ENCODE results near the gene MAJIN. TPM values are rescaled to one million over a fixed set of nuclear protein-coding genes. Genes with fewer than 3 reads are reported as not detected.

MAJIN gene
- total and polyA plus RNA-seq, 9 of the 15 experiments (the other 6 are each of a cell fraction or from before 2014, with no cell fraction given) = 0.17 to 0.83 (median 0.24) TPM; not detected in 2

- TF ChIP-seq RREB1 (CRISPR knock-in tag; IDR thresholded peaks at IDR 0.05) (0 out of 2 replicates have a peak, but pooled peaks have one; percentile 41), ZFX (CRISPR knock-in tag; IDR thresholded peaks at IDR 0.05) (peak; percentile 22; the same call in 1 of the 2 replicates), ZBED1 (IDR thresholded peaks at IDR 0.05) (peak; percentile 57; the same call in 1 of the 2 replicates), ATF1 (CRISPR knock-in tag; IDR thresholded peaks at IDR 0.05) (no peak), ATF1 (tag; IDR thresholded peaks at IDR 0.05) (0 out of 2 replicates have a peak, but pooled peaks have one; percentile 19), MTA3 (IDR thresholded peaks at IDR 0.05; ENCODE audit: borderline replicate concordance) (peak; percentile 83), CXXC5 (CRISPR knock-in tag; IDR thresholded peaks at IDR 0.05) (peak; percentile 38; the same call in 1 of the 2 replicates), ZKSCAN1 (IDR thresholded peaks at IDR 0.05; ENCODE audit: low read depth, low read length) (0 out of 2 replicates have a peak, but pooled peaks have one; percentile 12), CBX3 (IDR thresholded peaks at IDR 0.05; ENCODE audit: borderline replicate concordance in 1 of 2, low read length in 2 of 2) (no peak)
- TF ChIP-seq, protein P1, sequence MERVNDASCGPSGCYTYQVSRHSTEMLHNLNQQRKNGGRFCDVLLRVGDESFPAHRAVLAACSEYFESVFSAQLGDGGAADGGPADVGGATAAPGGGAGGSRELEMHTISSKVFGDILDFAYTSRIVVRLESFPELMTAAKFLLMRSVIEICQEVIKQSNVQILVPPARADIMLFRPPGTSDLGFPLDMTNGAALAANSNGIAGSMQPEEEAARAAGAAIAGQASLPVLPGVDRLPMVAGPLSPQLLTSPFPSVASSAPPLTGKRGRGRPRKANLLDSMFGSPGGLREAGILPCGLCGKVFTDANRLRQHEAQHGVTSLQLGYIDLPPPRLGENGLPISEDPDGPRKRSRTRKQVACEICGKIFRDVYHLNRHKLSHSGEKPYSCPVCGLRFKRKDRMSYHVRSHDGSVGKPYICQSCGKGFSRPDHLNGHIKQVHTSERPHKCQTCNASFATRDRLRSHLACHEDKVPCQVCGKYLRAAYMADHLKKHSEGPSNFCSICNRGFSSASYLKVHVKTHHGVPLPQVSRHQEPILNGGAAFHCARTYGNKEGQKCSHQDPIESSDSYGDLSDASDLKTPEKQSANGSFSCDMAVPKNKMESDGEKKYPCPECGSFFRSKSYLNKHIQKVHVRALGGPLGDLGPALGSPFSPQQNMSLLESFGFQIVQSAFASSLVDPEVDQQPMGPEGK (CRISPR knock-in tag; IDR thresholded peaks at IDR 0.05; ENCODE audit: borderline replicate concordance) = no peak
- TF ChIP-seq, protein P2, sequence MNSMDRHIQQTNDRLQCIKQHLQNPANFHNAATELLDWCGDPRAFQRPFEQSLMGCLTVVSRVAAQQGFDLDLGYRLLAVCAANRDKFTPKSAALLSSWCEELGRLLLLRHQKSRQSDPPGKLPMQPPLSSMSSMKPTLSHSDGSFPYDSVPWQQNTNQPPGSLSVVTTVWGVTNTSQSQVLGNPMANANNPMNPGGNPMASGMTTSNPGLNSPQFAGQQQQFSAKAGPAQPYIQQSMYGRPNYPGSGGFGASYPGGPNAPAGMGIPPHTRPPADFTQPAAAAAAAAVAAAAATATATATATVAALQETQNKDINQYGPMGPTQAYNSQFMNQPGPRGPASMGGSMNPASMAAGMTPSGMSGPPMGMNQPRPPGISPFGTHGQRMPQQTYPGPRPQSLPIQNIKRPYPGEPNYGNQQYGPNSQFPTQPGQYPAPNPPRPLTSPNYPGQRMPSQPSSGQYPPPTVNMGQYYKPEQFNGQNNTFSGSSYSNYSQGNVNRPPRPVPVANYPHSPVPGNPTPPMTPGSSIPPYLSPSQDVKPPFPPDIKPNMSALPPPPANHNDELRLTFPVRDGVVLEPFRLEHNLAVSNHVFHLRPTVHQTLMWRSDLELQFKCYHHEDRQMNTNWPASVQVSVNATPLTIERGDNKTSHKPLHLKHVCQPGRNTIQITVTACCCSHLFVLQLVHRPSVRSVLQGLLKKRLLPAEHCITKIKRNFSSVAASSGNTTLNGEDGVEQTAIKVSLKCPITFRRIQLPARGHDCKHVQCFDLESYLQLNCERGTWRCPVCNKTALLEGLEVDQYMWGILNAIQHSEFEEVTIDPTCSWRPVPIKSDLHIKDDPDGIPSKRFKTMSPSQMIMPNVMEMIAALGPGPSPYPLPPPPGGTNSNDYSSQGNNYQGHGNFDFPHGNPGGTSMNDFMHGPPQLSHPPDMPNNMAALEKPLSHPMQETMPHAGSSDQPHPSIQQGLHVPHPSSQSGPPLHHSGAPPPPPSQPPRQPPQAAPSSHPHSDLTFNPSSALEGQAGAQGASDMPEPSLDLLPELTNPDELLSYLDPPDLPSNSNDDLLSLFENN (IDR thresholded peaks at IDR 0.05; ENCODE audit: low read depth in 2 of 2, low read length in 2 of 2) = no peak
Measured at GRCh38 chr11:64894070-64894811, 77.7 kb downstream of the MAJIN start (continued).

All from K562 (cell line).